ENCODE results near the gene DHCR24.

Gene DHCR24

DNA sequence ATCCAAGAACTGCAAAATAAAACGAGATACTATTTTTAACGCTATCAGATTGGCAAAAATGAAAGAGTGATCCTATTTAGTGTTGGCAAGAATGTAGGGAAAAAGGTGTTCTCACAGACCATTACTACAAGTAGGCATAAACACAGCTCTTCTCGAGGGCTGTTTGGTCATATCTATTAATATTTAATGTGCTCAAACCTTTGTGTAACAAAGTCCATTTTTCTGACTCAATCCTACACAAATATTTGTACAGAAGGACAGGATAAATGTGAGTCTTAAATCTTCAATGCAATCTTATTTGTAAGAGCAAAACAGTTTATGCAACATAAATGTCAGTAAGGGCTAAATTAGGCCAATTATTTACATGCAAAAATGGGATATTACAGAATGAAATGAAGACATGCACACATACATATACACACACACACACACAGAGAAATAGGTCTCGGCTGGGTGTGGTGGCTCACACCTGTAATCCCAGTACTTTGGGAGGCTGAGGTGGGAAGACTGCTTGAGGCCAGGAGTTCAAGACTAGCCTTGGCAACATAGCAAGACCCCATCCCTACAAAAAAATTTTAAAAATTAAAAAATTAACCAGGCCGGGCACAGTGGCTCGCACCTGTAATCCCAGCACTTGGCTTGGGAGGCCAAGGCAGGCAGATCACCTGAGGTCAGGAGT, 17.7 kb downstream of the DHCR24 start:
- no peak overlapping the region for H3K4me3 ChIP-seq (ENCODE audit: low read depth, low read length)
- peaks cover 29 to 92% of the 10 kb centered on the region in 2 experiments for H3K36me3 ChIP-seq (ENCODE audit: control insufficient read depth in 2 of 2, insufficient read depth in 1 of 2, low read length in 2 of 2)
- TF ChIP-seq ZNF560 (tag by site-specific recombination; IDR thresholded peaks at IDR 0.05; ENCODE audit: borderline replicate concordance) (no peak), ZNF621 (tag by site-specific recombination; IDR thresholded peaks at IDR 0.05) (no peak), ZNF629 (tag by site-specific recombination; IDR thresholded peaks at IDR 0.05) (no peak), SCRT1 (tag by site-specific recombination; IDR thresholded peaks at IDR 0.05; ENCODE audit: borderline replicate concordance) (no peak), ZNF600 (tag by site-specific recombination; IDR thresholded peaks at IDR 0.05) (no peak), ZNF423 (tag by site-specific recombination; IDR thresholded peaks at IDR 0.05) (no peak), ZNF302 (tag by site-specific recombination; IDR thresholded peaks at IDR 0.05; ENCODE audit: low read depth) (no peak), ZNF146 (tag by site-specific recombination; IDR thresholded peaks at IDR 0.05) (no peak), ZNF747 (tag by site-specific recombination; IDR thresholded peaks at IDR 0.05) (no peak), SP3 (tag by site-specific recombination; IDR thresholded peaks at IDR 0.05) (no peak)
- TF ChIP-seq, protein P1, sequence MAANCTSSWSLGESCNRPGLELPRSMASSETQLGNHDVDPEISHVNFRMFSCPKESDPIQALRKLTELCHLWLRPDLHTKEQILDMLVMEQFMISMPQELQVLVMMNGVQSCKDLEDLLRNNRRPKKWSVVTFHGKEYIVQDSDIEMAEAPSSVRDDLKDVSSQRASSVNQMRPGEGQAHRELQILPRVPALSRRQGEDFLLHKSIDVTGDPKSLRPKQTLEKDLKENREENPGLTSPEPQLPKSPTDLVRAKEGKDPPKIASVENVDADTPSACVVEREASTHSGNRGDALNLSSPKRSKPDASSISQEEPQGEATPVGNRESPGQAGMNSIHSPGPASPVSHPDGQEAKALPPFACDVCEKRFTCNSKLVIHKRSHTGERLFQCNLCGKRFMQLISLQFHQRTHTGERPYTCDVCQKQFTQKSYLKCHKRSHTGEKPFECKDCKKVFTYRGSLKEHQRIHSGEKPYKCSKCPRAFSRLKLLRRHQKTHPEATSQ (tag by site-specific recombination; IDR thresholded peaks at IDR 0.05), result no peak
- TF ChIP-seq, protein P2, sequence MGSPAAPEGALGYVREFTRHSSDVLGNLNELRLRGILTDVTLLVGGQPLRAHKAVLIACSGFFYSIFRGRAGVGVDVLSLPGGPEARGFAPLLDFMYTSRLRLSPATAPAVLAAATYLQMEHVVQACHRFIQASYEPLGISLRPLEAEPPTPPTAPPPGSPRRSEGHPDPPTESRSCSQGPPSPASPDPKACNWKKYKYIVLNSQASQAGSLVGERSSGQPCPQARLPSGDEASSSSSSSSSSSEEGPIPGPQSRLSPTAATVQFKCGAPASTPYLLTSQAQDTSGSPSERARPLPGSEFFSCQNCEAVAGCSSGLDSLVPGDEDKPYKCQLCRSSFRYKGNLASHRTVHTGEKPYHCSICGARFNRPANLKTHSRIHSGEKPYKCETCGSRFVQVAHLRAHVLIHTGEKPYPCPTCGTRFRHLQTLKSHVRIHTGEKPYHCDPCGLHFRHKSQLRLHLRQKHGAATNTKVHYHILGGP (tag by site-specific recombination; IDR thresholded peaks at IDR 0.05), result no peak
- TF ChIP-seq, protein P3, sequence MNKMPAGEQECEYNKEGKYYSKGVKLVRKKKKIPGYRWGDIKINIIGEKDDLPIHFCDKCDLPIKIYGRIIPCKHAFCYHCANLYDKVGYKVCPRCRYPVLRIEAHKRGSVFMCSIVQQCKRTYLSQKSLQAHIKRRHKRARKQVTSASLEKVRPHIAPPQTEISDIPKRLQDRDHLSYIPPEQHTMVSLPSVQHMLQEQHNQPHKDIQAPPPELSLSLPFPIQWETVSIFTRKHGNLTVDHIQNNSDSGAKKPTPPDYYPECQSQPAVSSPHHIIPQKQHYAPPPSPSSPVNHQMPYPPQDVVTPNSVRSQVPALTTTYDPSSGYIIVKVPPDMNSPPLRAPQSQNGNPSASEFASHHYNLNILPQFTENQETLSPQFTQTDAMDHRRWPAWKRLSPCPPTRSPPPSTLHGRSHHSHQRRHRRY (tag by site-specific recombination; IDR thresholded peaks at IDR 0.05), result no peak
- H3K4me1 ChIP-seq (ENCODE audit: control insufficient read depth, insufficient read depth, low read length), result no peaks in the 10 kb centered on the region
- ChIA-PET POLR2A (no interaction called here), CTCF (interaction anchor here (0.9 kb wide), 1 partner anchor 21 kb away, joined by 3 read pairs; no protein-coding TSS in a partner anchor)
- H3K9me3 ChIP-seq (ENCODE audit: control insufficient read depth, insufficient read depth, low read depth, low read length), result no peaks in the 10 kb centered on the region
- H3K27ac ChIP-seq (ENCODE audit: extremely low read depth, low read depth, low read length), result no peak overlapping the region

DNA sequence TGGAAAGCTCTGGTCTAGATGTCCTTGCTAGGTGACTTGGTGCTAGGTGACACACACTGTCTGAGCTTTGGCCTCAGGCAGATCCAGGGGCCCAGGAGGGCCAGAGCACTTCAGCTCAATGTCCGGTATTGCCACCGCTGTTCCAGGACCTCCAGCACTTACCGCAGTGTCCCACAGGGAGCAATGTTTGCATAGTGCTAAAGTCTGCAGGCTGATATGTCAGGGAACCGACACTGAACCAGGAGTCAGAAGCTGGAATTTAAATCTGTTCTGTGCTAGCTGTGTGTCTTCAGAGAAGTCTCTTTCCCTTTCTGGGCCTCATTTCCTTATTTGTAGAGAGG, 19.3 kb downstream of the DHCR24 start:
- ChIA-PET CTCF (no interaction called here), POLR2A (no interaction called here)
- Histone ChIP-seq H3K9me3 (ENCODE audit: control insufficient read depth, insufficient read depth, low read depth, low read length) (no peaks in the 10 kb centered on the region), H3K4me3 (ENCODE audit: low read depth, low read length) (no peak overlapping the region), H3K4me1 (ENCODE audit: control insufficient read depth, insufficient read depth, low read length) (no peaks in the 10 kb centered on the region), H3K27ac (ENCODE audit: extremely low read depth, low read depth, low read length) (no peak overlapping the region), H3K36me3 (ENCODE audit: control insufficient read depth in 2 of 2, insufficient read depth in 1 of 2, low read length in 2 of 2) (peaks cover 31 to 88% of the 10 kb centered on the region in 2 experiments; a peak in 2 of 3 replicates)
- no peak for TF ChIP-seq ZNF830 (tag by site-specific recombination; IDR thresholded peaks at IDR 0.05; ENCODE audit: low read depth)
- no peak for TF ChIP-seq KLF1 (tag by site-specific recombination; IDR thresholded peaks at IDR 0.05)
- TF ChIP-seq KLF16 (tag by site-specific recombination; IDR thresholded peaks at IDR 0.05), result no peak
- TF ChIP-seq, protein P4, sequence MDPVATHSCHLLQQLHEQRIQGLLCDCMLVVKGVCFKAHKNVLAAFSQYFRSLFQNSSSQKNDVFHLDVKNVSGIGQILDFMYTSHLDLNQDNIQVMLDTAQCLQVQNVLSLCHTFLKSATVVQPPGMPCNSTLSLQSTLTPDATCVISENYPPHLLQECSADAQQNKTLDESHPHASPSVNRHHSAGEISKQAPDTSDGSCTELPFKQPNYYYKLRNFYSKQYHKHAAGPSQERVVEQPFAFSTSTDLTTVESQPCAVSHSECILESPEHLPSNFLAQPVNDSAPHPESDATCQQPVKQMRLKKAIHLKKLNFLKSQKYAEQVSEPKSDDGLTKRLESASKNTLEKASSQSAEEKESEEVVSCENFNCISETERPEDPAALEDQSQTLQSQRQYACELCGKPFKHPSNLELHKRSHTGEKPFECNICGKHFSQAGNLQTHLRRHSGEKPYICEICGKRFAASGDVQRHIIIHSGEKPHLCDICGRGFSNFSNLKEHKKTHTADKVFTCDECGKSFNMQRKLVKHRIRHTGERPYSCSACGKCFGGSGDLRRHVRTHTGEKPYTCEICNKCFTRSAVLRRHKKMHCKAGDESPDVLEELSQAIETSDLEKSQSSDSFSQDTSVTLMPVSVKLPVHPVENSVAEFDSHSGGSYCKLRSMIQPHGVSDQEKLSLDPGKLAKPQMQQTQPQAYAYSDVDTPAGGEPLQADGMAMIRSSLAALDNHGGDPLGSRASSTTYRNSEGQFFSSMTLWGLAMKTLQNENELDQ (tag by site-specific recombination; IDR thresholded peaks at IDR 0.05; ENCODE audit: low read depth), result no peak
- no peak for TF ChIP-seq HOXA7 (CRISPR knock-in tag; IDR thresholded peaks at IDR 0.05; ENCODE audit: borderline replicate concordance)
- TF ChIP-seq, protein P5, sequence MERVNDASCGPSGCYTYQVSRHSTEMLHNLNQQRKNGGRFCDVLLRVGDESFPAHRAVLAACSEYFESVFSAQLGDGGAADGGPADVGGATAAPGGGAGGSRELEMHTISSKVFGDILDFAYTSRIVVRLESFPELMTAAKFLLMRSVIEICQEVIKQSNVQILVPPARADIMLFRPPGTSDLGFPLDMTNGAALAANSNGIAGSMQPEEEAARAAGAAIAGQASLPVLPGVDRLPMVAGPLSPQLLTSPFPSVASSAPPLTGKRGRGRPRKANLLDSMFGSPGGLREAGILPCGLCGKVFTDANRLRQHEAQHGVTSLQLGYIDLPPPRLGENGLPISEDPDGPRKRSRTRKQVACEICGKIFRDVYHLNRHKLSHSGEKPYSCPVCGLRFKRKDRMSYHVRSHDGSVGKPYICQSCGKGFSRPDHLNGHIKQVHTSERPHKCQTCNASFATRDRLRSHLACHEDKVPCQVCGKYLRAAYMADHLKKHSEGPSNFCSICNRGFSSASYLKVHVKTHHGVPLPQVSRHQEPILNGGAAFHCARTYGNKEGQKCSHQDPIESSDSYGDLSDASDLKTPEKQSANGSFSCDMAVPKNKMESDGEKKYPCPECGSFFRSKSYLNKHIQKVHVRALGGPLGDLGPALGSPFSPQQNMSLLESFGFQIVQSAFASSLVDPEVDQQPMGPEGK (tag by site-specific recombination; IDR thresholded peaks at IDR 0.05), result no peak
- no peak for TF ChIP-seq ZNF202 (tag by site-specific recombination; IDR thresholded peaks at IDR 0.05; ENCODE audit: borderline replicate concordance)
- TF ChIP-seq, protein P6, sequence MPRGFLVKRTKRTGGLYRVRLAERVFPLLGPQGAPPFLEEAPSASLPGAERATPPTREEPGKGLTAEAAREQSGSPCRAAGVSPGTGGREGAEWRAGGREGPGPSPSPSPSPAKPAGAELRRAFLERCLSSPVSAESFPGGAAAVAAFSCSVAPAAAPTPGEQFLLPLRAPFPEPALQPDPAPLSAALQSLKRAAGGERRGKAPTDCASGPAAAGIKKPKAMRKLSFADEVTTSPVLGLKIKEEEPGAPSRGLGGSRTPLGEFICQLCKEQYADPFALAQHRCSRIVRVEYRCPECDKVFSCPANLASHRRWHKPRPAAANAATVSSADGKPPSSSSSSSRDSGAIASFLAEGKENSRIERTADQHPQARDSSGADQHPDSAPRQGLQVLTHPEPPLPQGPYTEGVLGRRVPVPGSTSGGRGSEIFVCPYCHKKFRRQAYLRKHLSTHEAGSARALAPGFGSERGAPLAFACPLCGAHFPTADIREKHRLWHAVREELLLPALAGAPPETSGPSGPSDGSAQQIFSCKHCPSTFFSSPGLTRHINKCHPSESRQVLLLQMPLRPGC (tag by site-specific recombination; IDR thresholded peaks at IDR 0.05), result no peak
- TF ChIP-seq ZNF292 (tag by site-specific recombination; IDR thresholded peaks at IDR 0.05; ENCODE audit: borderline replicate concordance, low read depth), result no peak
- no peak for TF ChIP-seq ZNF174 (tag by site-specific recombination; IDR thresholded peaks at IDR 0.05)

All from HEK293 (cell line).